ENCODE measurements around the gene TM7SF3. TPM values are rescaled to one million over a fixed set of nuclear protein-coding genes. Genes with fewer than 3 reads are reported as not detected.
A peak's percentile ranks its signal among the peaks of the same experiment; 100 is the strongest.

The TM7SF3 gene
- total and polyA plus RNA-seq, 4 donors, result 49.7 to 245 (median 62.9) TPM

- DNase-seq (no peak), ATAC-seq (ENCODE audit: low FRiP score) (no peak)
- WGBS, 2 donors, result 81% methylated on average over 14 of the region's 14 CpGs
- peaks cover 3 to 14% of the 10 kb centered on the region in 2 donors for H3K4me1 ChIP-seq (ENCODE audit: control insufficient read depth in 1 of 2, insufficient read depth in 2 of 2, low read length in 2 of 2)
- peak overlapping the region in 1 of 2 donors; percentile 36 for H3K27ac ChIP-seq (ENCODE audit: low read depth in 1 of 2, low read length in 2 of 2)
- no peaks in the 10 kb centered on the region for H3K36me3 ChIP-seq (ENCODE audit: control insufficient read depth in 1 of 2, insufficient read depth in 2 of 2, low read length in 1 of 2)
- no peaks in the 10 kb centered on the region for H3K9me3 ChIP-seq (ENCODE audit: control insufficient read depth, low read length)
- intact Hi-C loops (cut with DNase I), result loop anchor here (5.0 to 10.0 kb wide), 2 partner anchors 75 to 158 kb away; partner anchors contain the start of genes FGFR1OP2 (in 2 of the 2) and INTS13 (in 2 of the 2)
- H3K27me3 ChIP-seq (ENCODE audit: control insufficient read depth in 1 of 2, insufficient read depth in 2 of 2, low read length in 1 of 2), result no peaks in the 10 kb centered on the region
- H3K4me3 ChIP-seq (ENCODE audit: low read length in 2 of 2), result peak overlapping the region in 1 of 2 donors; percentile 8
Measured at GRCh38 chr12:27012239-27012981, 1.8 kb downstream of the TM7SF3 start.

- no peak for DNase-seq
- H3K27me3 ChIP-seq (ENCODE audit: control insufficient read depth in 1 of 2, insufficient read depth in 2 of 2, low read length in 1 of 2), result no peaks in the 10 kb centered on the region
- intact Hi-C loops (cut with DNase I), result loop anchor here (5.0 to 10.0 kb wide), 2 partner anchors 73 to 155 kb away; partner anchors contain the start of genes FGFR1OP2 (in 2 of the 2) and INTS13 (in 2 of the 2)
- WGBS, 2 donors, result 26 to 34% methylated on average over 1 of the region's 1 CpG
- no peaks in the 10 kb centered on the region for H3K36me3 ChIP-seq (ENCODE audit: control insufficient read depth in 1 of 2, insufficient read depth in 2 of 2, low read length in 1 of 2)
- no peaks in the 10 kb centered on the region for H3K9me3 ChIP-seq (ENCODE audit: control insufficient read depth, low read length)
- H3K27ac ChIP-seq (ENCODE audit: low read depth in 1 of 2, low read length in 2 of 2), result no peak overlapping the region
- no peak for ATAC-seq (ENCODE audit: low FRiP score)
- no peak overlapping the region for H3K4me3 ChIP-seq (ENCODE audit: low read length in 2 of 2)
- peaks cover 3 to 12% of the 10 kb centered on the region in 2 donors for H3K4me1 ChIP-seq (ENCODE audit: control insufficient read depth in 1 of 2, insufficient read depth in 2 of 2, low read length in 2 of 2)
Measured at GRCh38 chr12:27009881-27010301, 4.3 kb downstream of the TM7SF3 start.

- Histone ChIP-seq H3K27ac (ENCODE audit: low read depth in 1 of 2, low read length in 2 of 2) (no peak overlapping the region), H3K4me1 (ENCODE audit: control insufficient read depth in 1 of 2, insufficient read depth in 2 of 2, low read length in 2 of 2) (peaks cover 3 to 12% of the 10 kb centered on the region in 2 donors), H3K36me3 (ENCODE audit: control insufficient read depth in 1 of 2, insufficient read depth in 2 of 2, low read length in 1 of 2) (no peaks in the 10 kb centered on the region), H3K27me3 (ENCODE audit: control insufficient read depth in 1 of 2, insufficient read depth in 2 of 2, low read length in 1 of 2) (no peaks in the 10 kb centered on the region), H3K9me3 (ENCODE audit: control insufficient read depth, low read length) (no peaks in the 10 kb centered on the region), H3K4me3 (ENCODE audit: low read length in 2 of 2) (no peak overlapping the region)
- intact Hi-C loops (cut with DNase I), result no loop called here
- DNase-seq, result no peak
- ATAC-seq (ENCODE audit: low FRiP score), result no peak
- 89 to 91% methylated on average over 5 of the region's 5 CpGs for WGBS, 2 donors
Measured at GRCh38 chr12:27008081-27008480, 6.1 kb downstream of the TM7SF3 start.

GRCh38 chr12:27006797-27007467 is 7.3 kb downstream of the TM7SF3 start:
- 92 to 94% methylated on average over 2 of the region's 2 CpGs for WGBS, 2 donors
- Histone ChIP-seq H3K4me1 (ENCODE audit: control insufficient read depth in 1 of 2, insufficient read depth in 2 of 2, low read length in 2 of 2) (peaks cover 3 to 8% of the 10 kb centered on the region in 2 donors), H3K9me3 (ENCODE audit: control insufficient read depth, low read length) (no peaks in the 10 kb centered on the region), H3K27me3 (ENCODE audit: control insufficient read depth in 1 of 2, insufficient read depth in 2 of 2, low read length in 1 of 2) (no peaks in the 10 kb centered on the region), H3K36me3 (ENCODE audit: control insufficient read depth in 1 of 2, insufficient read depth in 2 of 2, low read length in 1 of 2) (no peaks in the 10 kb centered on the region), H3K27ac (ENCODE audit: low read depth in 1 of 2, low read length in 2 of 2) (no peak overlapping the region), H3K4me3 (ENCODE audit: low read length in 2 of 2) (no peak overlapping the region)
- no peak for DNase-seq
- intact Hi-C loops (cut with DNase I), result no loop called here
- ATAC-seq (ENCODE audit: low FRiP score), result no peak

GRCh38 chr12:27005495-27005894 is 8.7 kb downstream of the TM7SF3 start:
- H3K4me3 ChIP-seq (ENCODE audit: low read length in 2 of 2), result no peak overlapping the region
- 56 to 59% methylated on average over 2 of the region's 2 CpGs for WGBS, 2 donors
- H3K36me3 ChIP-seq (ENCODE audit: control insufficient read depth in 1 of 2, insufficient read depth in 2 of 2, low read length in 1 of 2), result no peaks in the 10 kb centered on the region
- ATAC-seq (ENCODE audit: low FRiP score) (no peak), DNase-seq (no peak)
- intact Hi-C loops (cut with DNase I), result no loop called here
- no peaks in the 10 kb centered on the region for H3K9me3 ChIP-seq (ENCODE audit: control insufficient read depth, low read length)
- peaks cover 0 to 2% of the 10 kb centered on the region in 2 donors for H3K4me1 ChIP-seq (ENCODE audit: control insufficient read depth in 1 of 2, insufficient read depth in 2 of 2, low read length in 2 of 2)
- H3K27me3 ChIP-seq (ENCODE audit: control insufficient read depth in 1 of 2, insufficient read depth in 2 of 2, low read length in 1 of 2), result no peaks in the 10 kb centered on the region
- H3K27ac ChIP-seq (ENCODE audit: low read depth in 1 of 2, low read length in 2 of 2), result no peak overlapping the region

GRCh38 chr12:27003421-27004381 is 10.5 kb downstream of the TM7SF3 start:
- Histone ChIP-seq H3K4me3 (ENCODE audit: low read length in 2 of 2) (no peak overlapping the region), H3K27ac (ENCODE audit: low read depth in 1 of 2, low read length in 2 of 2) (no peak overlapping the region), H3K27me3 (ENCODE audit: control insufficient read depth in 1 of 2, insufficient read depth in 2 of 2, low read length in 1 of 2) (no peaks in the 10 kb centered on the region), H3K4me1 (ENCODE audit: control insufficient read depth in 1 of 2, insufficient read depth in 2 of 2, low read length in 2 of 2) (no peaks in the 10 kb centered on the region), H3K36me3 (ENCODE audit: control insufficient read depth in 1 of 2, insufficient read depth in 2 of 2, low read length in 1 of 2) (peaks cover 0 to 2% of the 10 kb centered on the region in 2 donors), H3K9me3 (ENCODE audit: control insufficient read depth, low read length) (no peaks in the 10 kb centered on the region)
- ATAC-seq (ENCODE audit: low FRiP score) (no peak), DNase-seq (no peak)
- intact Hi-C loops (cut with DNase I), result no loop called here
- 93 to 94% methylated on average over 6 of the region's 6 CpGs for WGBS, 2 donors

GRCh38 chr12:27002141-27002540 is 12.0 kb downstream of the TM7SF3 start:
- Histone ChIP-seq H3K27ac (ENCODE audit: low read depth in 1 of 2, low read length in 2 of 2) (no peak overlapping the region), H3K4me1 (ENCODE audit: control insufficient read depth in 1 of 2, insufficient read depth in 2 of 2, low read length in 2 of 2) (no peaks in the 10 kb centered on the region), H3K27me3 (ENCODE audit: control insufficient read depth in 1 of 2, insufficient read depth in 2 of 2, low read length in 1 of 2) (no peaks in the 10 kb centered on the region), H3K9me3 (ENCODE audit: control insufficient read depth, low read length) (no peaks in the 10 kb centered on the region), H3K4me3 (ENCODE audit: low read length in 2 of 2) (no peak overlapping the region), H3K36me3 (ENCODE audit: control insufficient read depth in 1 of 2, insufficient read depth in 2 of 2, low read length in 1 of 2) (peaks cover 0 to 2% of the 10 kb centered on the region in 2 donors)
- intact Hi-C loops (cut with DNase I), result no loop called here
- DNase-seq, result no peak
- no peak for ATAC-seq (ENCODE audit: low FRiP score)
- 79 to 92% methylated on average over 5 of the region's 5 CpGs for WGBS, 2 donors

- no peak overlapping the region for H3K27ac ChIP-seq (ENCODE audit: low read depth in 1 of 2, low read length in 2 of 2)
- WGBS, 2 donors, result 84 to 89% methylated on average over 5 of the region's 5 CpGs
- H3K27me3 ChIP-seq (ENCODE audit: control insufficient read depth in 1 of 2, insufficient read depth in 2 of 2, low read length in 1 of 2), result no peaks in the 10 kb centered on the region
- H3K4me3 ChIP-seq (ENCODE audit: low read length in 2 of 2), result no peak overlapping the region
- H3K36me3 ChIP-seq (ENCODE audit: control insufficient read depth in 1 of 2, insufficient read depth in 2 of 2, low read length in 1 of 2), result peaks cover 0 to 2% of the 10 kb centered on the region in 2 donors
- H3K9me3 ChIP-seq (ENCODE audit: control insufficient read depth, low read length), result no peaks in the 10 kb centered on the region
- DNase-seq, result no peak
- intact Hi-C loops (cut with DNase I), result no loop called here
- no peaks in the 10 kb centered on the region for H3K4me1 ChIP-seq (ENCODE audit: control insufficient read depth in 1 of 2, insufficient read depth in 2 of 2, low read length in 2 of 2)
- no peak for ATAC-seq (ENCODE audit: low FRiP score)
Measured at GRCh38 chr12:27001663-27002062, 12.5 kb downstream of the TM7SF3 start.

All from aorta (tissue), 5 donors.